Prostate gland (tissue), 2 donors: Measurements from ENCODE around the gene SPACA4. TPM values are rescaled to one million over a fixed set of nuclear protein-coding genes. Genes with fewer than 3 reads are reported as not detected.
A peak's percentile ranks its signal among the peaks of the same experiment; 100 is the strongest.

Experiments
- DNase-seq: peaks from one replicate; pipeline ENCODE4 v3.0.0-alpha.2; 2019; ENCODE audit warnings: low spot score
- H3K27ac ChIP-seq, 2 donors: fragments of 200-600 bp; sonication (generic); 2 replicates each; pipeline ENCODE4 v1.5.1; 2017 to 2019
- H3K27me3 ChIP-seq: fragments of 200-600 bp; sonication (generic); replicated peaks from 2 replicates; pipeline ENCODE4 v1.5.1; 2019; ENCODE audit not compliant: insufficient read depth
- H3K36me3 ChIP-seq, 2 donors: fragments of 200-600 bp; sonication (generic); 1 replicate in 1 of 2; 2 replicates in 1 of 2; pipeline versions ENCODE4 v1.5.1 to v1.8.1; 2017 to 2019
- H3K4me1 ChIP-seq: fragments of 200-600 bp; sonication (generic); replicated peaks from 2 replicates; pipeline ENCODE4 v1.5.1; 2019
- H3K4me3 ChIP-seq, 2 donors: fragments of 200-600 bp; sonication (generic); 2 replicates each; pipeline ENCODE4 v1.5.1; 2017 to 2019
- H3K9me3 ChIP-seq: fragments of 200-600 bp; sonication (generic); 2 replicates; pipeline ENCODE4 v1.5.1; 2017
- POLR2A ChIP-seq: fragments of 450-650 bp; IDR thresholded peaks from one replicate; pipeline ENCODE4 v1.6.1; 2016; ENCODE audit warnings: antibody characterized with exemption, mild to moderate bottlenecking
- POLR2AphosphoS5 ChIP-seq: sonication (generic); formaldehyde crosslinking; IDR thresholded peaks from one replicate; pipeline ENCODE4 v1.6.1; 2017; ENCODE audit warnings: antibody characterized with exemption
- WGBS: methylation state at CpG from one replicate; pipeline ENCODE4 v1.1.5; 2018; 5-methylcytosine and 5-hydroxymethylcytosine counted together
- intact Hi-C: fragments of 100-400 bp; cut with DNase I; formaldehyde crosslinking; loops from one replicate; pipeline ENCODE4 v1.14.2; 2022
- total RNA-seq, 2 donors: library from RNA; depleted of rRNA; stranded (reverse); fragments of >200 nt; gene quantifications; one replicate each; pipeline ENCODE4 v1.1.0, GENCODE V29; 2016
- TF ChIP-seq, protein P1 (sequence below), 4 experiments: fragments of 200-600 bp in 2 of 4; fragments of 450-650 bp in 2 of 4; sonication (generic) in 2 of 4; IDR thresholded peaks; 1 replicate in 3 of 4; 2 replicates in 1 of 4; pipeline ENCODE4 v1.5.1; 2016 to 2019; ENCODE audit warnings: antibody characterized with exemption in 4 of 4, mild to moderate bottlenecking in 2 of 4, moderate library complexity in 2 of 4

SPACA4 gene
- total RNA-seq, 2 donors from 2014 or later, result 0.32 to 6.0 TPM

GRCh38 chr19:48561412-48561811 lies 45.1 kb upstream of the SPACA4 start:
- Histone ChIP-seq H3K36me3 (no peaks in the 10 kb centered on the region), H3K9me3 (no peaks in the 10 kb centered on the region), H3K4me3 (no peak overlapping the region), H3K27me3 (no peaks in the 10 kb centered on the region), H3K4me1 (no peaks in the 10 kb centered on the region), H3K27ac (peak overlapping the region in 1 of 2 donors; percentile 89)
- DNase-seq, result no peak
- intact Hi-C loops, result no loop called here
- TF ChIP-seq POLR2A, result no peak
- TF ChIP-seq, protein P1, sequence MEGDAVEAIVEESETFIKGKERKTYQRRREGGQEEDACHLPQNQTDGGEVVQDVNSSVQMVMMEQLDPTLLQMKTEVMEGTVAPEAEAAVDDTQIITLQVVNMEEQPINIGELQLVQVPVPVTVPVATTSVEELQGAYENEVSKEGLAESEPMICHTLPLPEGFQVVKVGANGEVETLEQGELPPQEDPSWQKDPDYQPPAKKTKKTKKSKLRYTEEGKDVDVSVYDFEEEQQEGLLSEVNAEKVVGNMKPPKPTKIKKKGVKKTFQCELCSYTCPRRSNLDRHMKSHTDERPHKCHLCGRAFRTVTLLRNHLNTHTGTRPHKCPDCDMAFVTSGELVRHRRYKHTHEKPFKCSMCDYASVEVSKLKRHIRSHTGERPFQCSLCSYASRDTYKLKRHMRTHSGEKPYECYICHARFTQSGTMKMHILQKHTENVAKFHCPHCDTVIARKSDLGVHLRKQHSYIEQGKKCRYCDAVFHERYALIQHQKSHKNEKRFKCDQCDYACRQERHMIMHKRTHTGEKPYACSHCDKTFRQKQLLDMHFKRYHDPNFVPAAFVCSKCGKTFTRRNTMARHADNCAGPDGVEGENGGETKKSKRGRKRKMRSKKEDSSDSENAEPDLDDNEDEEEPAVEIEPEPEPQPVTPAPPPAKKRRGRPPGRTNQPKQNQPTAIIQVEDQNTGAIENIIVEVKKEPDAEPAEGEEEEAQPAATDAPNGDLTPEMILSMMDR (IDR thresholded peaks at IDR 0.05), result no peak
- TF ChIP-seq POLR2AphosphoS5, result no peak
- WGBS, result 92% methylated on average over 11 of the region's 11 CpGs

DNA sequence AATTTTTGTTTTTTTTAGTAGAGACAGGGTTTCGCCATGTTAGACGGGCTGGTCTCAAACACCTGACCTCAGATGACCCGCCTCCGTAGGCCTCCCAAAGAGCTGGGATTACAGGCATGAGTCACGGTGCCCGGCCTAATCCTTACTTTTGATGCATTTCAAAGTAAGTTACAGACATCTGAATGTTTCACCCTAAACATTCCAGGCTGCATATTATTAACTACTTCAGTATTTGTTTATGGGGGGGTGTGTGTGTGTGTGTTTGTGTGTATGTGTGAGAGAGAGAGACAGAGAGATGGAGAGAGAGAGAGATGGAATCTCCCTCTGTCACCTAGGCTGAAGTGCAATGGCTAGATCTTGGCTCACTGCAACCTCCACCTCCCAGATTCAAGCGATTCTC lies 41.5 kb upstream of the SPACA4 start:
- 92% methylated on average over 7 of the region's 7 CpGs for WGBS
- Histone ChIP-seq H3K27me3 (no peaks in the 10 kb centered on the region), H3K4me1 (peaks cover 6% of the 10 kb centered on the region), H3K9me3 (no peaks in the 10 kb centered on the region), H3K27ac (no peak overlapping the region), H3K36me3 (no peaks in the 10 kb centered on the region), H3K4me3 (no peak overlapping the region)
- intact Hi-C loops, result no loop called here
- TF ChIP-seq POLR2A (no peak), POLR2AphosphoS5 (no peak)
- TF ChIP-seq, protein P1 (IDR thresholded peaks at IDR 0.05), result no peak
- no peak for DNase-seq

GRCh38 chr19:48568345-48568886 lies 38.1 kb upstream of the SPACA4 start:
- TF ChIP-seq, protein P1 (IDR thresholded peaks at IDR 0.05), result peak in 1 of 4 experiments; percentile 29
- peak; percentile 97 for TF ChIP-seq POLR2AphosphoS5
- peak; percentile 51 for TF ChIP-seq POLR2A
- Histone ChIP-seq H3K4me1 (peaks cover 22% of the 10 kb centered on the region), H3K4me3 (no peak overlapping the region), H3K27ac (peak overlapping the region; percentile 82 to 83), H3K27me3 (no peaks in the 10 kb centered on the region), H3K36me3 (no peaks in the 10 kb centered on the region), H3K9me3 (no peaks in the 10 kb centered on the region)
- 5% methylated on average over 14 of the region's 19 CpGs for WGBS
- intact Hi-C loops, result no loop called here
- DNase-seq, result peak; percentile 96

GRCh38 chr19:48569814-48570213 lies 36.7 kb upstream of the SPACA4 start:
- intact Hi-C loops, result no loop called here

More at GRCh38 chr19:48569814-48570213, 36.7 kb upstream of the SPACA4 start:
- Histone ChIP-seq H3K27ac (peak overlapping the region; percentile 78 to 80), H3K9me3 (no peaks in the 10 kb centered on the region), H3K4me1 (peaks cover 32% of the 10 kb centered on the region), H3K27me3 (no peaks in the 10 kb centered on the region), H3K36me3 (no peaks in the 10 kb centered on the region), H3K4me3 (no peak overlapping the region)
- TF ChIP-seq, protein P1 (IDR thresholded peaks at IDR 0.05), result no peak
- peak; percentile 82 for TF ChIP-seq POLR2AphosphoS5
- 36% methylated on average over 11 of the region's 11 CpGs for WGBS
- DNase-seq, result peak; percentile 54
